ENCODE measurements around the gene ZFPL1.

The ZFPL1 gene

GRCh38 chr11:65126624-65127274 is 42.7 kb downstream of the ZFPL1 start:
- TF ChIP-seq ZBTB7A (IDR thresholded peaks at IDR 0.05; ENCODE audit: low read depth) (no peak), EP300 (IDR thresholded peaks at IDR 0.05; ENCODE audit: borderline replicate concordance) (no peak), USF1 (IDR thresholded peaks at IDR 0.05) (no peak), CEBPB (IDR thresholded peaks at IDR 0.05) (no peak), REST (IDR thresholded peaks at IDR 0.05; ENCODE audit: low read depth) (no peak)

GRCh38 chr11:65127473-65128181 is 43.6 kb downstream of the ZFPL1 start:
- TF ChIP-seq CREB1 (IDR thresholded peaks at IDR 0.05; ENCODE audit: low read depth) (no peak), RAD21 (IDR thresholded peaks at IDR 0.05; ENCODE audit: low read depth) (no peak), REST (IDR thresholded peaks at IDR 0.05; ENCODE audit: low read depth) (no peak), ZBTB7A (IDR thresholded peaks at IDR 0.05; ENCODE audit: low read depth) (no peak)

- TF ChIP-seq EGR1 (IDR thresholded peaks at IDR 0.05): no peak
- TF ChIP-seq FOXM1 (IDR thresholded peaks at IDR 0.05; ENCODE audit: borderline replicate concordance, low read depth): no peak
- TF ChIP-seq REST (IDR thresholded peaks at IDR 0.05; ENCODE audit: low read depth): no peak
- no peak for TF ChIP-seq YY1 (IDR thresholded peaks at IDR 0.05; ENCODE audit: low read depth)
- no peak for TF ChIP-seq ZBTB7A (IDR thresholded peaks at IDR 0.05; ENCODE audit: low read depth)
- no peak for TF ChIP-seq MAX (IDR thresholded peaks at IDR 0.05)
- no peak for TF ChIP-seq NFIC (IDR thresholded peaks at IDR 0.05)
- TF ChIP-seq CEBPB (IDR thresholded peaks at IDR 0.05): no peak
- no peak for TF ChIP-seq RAD21 (IDR thresholded peaks at IDR 0.05; ENCODE audit: low read depth)
- no peak for TF ChIP-seq TAF1 (IDR thresholded peaks at IDR 0.05; ENCODE audit: low read depth)
- TF ChIP-seq EP300 (IDR thresholded peaks at IDR 0.05; ENCODE audit: borderline replicate concordance): no peak
- no peak for TF ChIP-seq USF1 (IDR thresholded peaks at IDR 0.05)
- TF ChIP-seq TEAD4 (IDR thresholded peaks at IDR 0.05): no peak
- TF ChIP-seq CREB1 (IDR thresholded peaks at IDR 0.05; ENCODE audit: low read depth): no peak
- no peak for TF ChIP-seq TCF12 (IDR thresholded peaks at IDR 0.05; ENCODE audit: low read depth)
These were observed 44.4 kb downstream of the ZFPL1 start for GRCh38 chr11:65128182-65129145.
